HCEC 1CT (cell line): ENCODE measurements around the gene ARHGEF9.

Experiments
- DNase-seq: peaks from one replicate; pipeline ENCODE4 v3.0.0-alpha.2; 2017

The ARHGEF9 gene

DNA sequence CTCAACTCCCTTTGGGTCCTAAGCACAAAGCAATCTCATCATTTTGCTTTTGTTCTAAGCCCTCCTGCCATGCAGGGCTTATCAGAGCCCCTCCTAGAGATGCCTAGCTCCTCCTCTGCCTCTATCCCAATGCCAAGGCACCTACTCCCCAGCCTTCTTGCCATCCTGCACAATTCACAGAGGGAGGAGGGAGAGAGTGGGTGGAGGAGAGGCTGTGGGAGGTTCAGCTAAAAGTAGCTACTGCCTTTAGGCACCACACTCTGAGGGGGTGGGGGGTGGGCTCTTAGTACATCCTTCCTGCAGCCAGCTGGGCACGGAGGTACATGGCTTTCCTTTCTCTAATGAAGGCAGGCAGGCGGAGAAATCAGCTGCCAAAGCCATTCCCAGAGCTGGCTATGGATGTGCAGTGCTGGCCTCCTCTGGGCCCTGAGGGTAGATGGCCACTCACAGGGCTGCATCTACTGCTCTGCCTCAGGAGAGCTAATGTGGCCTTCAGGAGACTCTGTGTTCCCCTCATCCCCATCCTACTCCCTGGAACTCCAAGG is 40.1 kb downstream of the ARHGEF9 start:
- no peak for DNase-seq

DNA sequence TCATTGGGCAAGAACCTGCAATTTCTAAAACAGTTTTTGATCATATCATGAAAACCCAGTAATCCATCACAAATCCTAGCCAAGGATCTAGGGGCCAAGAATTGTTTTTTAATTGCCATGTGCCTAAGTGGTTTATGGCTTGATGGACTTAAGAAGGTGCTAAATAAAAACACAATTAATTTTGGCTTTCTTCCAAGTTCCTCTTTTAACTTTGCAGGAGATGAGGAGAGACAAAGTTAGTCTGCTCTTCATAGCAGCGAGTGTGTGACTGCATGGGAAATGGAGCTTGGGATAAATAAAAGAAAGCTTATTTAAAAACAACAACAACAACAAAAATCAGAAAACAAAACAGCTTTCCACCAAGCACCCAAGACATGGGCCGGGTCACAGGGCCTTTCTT is 41.4 kb downstream of the ARHGEF9 start:
- no peak for DNase-seq

- DNase-seq: no peak
Observed at GRCh38 chrX:63740382-63740781, 44.6 kb downstream of the ARHGEF9 start.

DNA sequence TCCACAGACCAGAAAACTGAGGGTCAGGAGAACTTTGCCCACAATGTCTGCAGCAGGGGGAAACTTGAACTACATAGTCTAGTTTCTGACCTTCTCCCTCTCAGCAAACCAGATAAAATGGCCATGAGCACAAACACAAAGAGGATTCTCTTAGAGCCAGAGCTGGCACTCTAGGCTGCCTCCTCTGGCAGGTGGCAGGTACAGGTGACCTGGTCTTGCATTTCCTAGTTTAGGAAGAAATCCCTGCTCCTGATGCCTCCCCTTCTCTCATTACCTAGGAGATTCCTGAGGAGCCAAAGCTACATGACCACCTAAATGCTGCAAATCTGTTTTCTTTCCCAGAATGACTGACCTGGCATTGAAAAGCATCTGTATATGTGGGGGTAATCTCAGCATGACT is 45.1 kb downstream of the ARHGEF9 start:
- DNase-seq: no peak

DNA sequence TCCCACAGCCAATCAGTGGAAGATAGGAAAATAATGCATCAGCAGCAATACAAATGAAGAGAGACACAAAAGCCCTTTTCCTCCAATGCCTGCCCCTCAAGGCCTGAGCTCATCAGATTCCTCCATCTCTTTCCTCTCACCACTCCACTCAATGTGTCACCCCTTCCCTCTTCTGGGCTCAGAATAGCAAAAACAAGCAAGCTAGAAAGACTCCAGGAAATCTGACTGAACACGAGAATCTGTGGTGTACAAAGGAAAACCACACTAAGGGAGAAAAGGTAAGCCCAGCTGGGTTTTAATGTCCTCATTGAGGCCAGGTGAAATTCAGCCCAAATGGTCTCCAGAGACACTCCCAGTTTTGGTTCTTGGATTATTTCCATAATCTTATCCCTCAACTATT is 46.3 kb downstream of the ARHGEF9 start:
- no peak for DNase-seq

- DNase-seq: no peak
Observed at GRCh38 chrX:63737131-63737921, 47.7 kb downstream of the ARHGEF9 start.

DNA sequence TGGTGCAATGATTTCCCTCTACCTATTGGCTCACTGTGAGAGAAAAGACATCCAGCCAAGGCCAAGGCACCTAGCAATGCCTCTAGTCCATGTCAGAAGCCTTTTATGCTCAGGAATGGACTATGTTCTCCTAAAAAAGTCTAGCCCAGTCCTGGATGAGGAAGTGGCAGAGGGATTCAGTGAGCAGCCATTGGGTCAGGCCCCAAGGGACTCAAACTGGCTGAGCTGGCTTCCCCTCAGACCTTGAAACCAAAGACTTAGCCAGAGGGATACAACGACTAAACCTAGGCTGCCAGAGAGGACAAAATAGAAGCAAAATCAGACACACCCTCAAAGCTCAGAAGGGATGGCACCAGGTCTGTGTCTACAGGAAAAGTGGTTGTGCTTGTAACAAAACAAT is 49.1 kb downstream of the ARHGEF9 start:
- no peak for DNase-seq

DNA sequence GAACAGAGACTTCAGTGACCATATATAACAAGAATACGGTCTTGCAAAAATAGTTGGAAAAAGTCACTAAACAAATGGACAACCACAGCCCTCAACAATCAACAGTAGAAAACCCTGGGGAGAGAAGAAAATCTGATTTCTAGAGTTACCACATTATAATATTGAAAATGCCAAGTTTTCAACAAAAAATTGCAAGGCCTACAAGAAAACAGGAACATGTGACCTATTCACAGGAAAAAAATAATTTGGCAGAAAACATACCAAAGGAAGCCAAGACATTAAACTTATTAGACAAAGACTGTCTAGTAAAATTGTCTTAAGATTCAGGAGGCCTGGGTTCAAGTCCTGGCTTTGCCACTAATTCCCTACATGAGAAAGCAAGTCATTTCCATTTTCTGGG is 64.7 kb downstream of the ARHGEF9 start:
- DNase-seq: no peak

DNA sequence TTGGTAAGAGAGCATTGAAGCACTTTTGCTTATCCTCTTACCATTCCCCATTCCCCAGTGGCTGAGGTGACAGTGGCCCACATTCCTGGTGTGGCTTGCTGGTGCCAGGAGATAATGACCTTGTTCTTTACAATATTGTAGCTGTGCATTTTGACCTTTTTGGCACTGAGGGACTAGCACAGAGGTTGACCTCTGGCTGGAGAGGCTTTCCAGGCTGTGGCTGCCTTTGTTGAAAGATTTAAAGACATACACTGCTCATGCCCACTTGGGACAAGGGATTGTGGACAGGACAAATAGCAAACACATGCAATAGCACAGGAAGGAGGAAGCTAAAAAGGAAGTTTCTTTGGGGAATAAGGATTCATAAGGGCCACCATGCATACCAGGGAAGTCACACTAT is 65.4 kb downstream of the ARHGEF9 start:
- no peak for DNase-seq

DNA sequence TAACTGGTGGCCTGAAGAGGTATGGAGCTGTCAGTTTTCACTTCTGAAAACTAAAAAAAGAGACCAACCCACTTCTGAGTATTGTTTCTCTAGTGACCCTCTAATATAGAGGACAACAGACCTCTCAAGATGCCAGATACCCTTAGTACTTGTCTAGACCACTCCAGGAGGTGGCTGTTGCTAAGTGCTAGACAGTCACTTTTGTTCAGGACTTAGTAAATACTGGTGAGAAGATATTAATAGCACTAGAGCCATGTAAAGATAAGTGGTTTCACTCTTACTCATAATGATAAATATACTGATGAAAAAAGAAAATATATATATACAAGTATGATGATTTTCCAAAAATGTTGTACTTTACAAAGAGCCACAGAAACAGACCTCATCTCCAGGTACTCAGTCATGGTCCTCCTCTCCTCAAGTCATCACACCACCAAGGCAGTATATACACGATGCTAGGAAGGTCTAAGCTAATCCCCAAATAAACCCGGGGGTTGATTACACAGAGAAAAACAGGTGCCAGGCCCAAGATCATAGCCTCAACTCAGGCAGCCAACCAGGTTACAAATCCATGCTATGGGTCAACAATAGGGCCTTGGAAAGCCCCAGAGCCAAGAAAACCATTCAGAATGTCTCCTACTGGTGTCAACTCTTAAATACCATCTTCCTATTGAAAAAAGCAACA is 66.9 kb downstream of the ARHGEF9 start:
- DNase-seq: no peak

GRCh38 chrX:63713526-63713925 is 71.5 kb downstream of the ARHGEF9 start:
- DNase-seq: no peak

GRCh38 chrX:63708801-63709200 is 76.2 kb downstream of the ARHGEF9 start:
- DNase-seq: no peak

- DNase-seq: no peak
Observed at GRCh38 chrX:63702556-63702955, 82.5 kb downstream of the ARHGEF9 start.

- peak; percentile 38 for DNase-seq
Observed at GRCh38 chrX:63686878-63687714, 97.9 kb downstream of the ARHGEF9 start.

DNA sequence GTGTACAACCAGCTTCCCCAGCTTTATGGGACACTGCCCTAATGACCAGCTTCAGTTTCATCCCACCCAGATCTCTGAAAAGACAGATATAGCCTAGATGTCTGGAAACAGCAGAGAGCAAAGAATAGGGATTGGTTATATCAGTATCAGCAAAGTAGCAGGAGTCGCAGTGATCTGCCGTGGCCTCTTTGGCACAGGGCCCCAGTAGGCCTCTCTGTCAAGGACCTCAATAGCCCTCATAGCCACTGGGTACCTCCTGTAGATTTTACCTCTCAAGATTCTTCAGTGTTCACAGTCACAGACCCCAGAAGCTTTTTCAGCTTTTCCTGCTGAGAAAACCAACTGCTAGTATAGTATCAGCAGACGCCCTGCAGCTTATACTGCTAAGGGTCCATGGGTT is 104.6 kb downstream of the ARHGEF9 start:
- DNase-seq: no peak

- DNase-seq: no peak
Observed at GRCh38 chrX:63679432-63679831, 105.6 kb downstream of the ARHGEF9 start.

- no peak for DNase-seq
Observed at GRCh38 chrX:63675716-63676115, 109.3 kb downstream of the ARHGEF9 start.

DNA sequence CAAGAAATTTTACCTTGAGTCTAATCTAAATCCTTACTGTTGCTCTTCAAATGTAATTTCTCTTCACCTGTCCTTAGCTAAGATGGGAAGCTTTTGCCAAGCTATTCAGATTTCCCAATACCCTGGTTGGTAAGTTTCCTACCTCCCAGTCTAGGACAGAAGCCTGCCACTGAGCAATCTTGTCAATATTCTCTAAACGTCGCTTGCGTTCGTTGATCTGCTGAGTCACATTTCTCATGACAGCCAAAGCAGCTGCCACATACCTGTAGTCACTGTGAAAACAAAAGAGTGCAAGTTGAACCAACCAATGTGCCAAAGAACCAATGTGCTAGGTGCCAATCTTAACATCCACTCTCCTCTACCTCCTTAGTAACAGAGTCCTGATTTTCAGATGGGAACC is 111.1 kb downstream of the ARHGEF9 start:
- no peak for DNase-seq

DNA sequence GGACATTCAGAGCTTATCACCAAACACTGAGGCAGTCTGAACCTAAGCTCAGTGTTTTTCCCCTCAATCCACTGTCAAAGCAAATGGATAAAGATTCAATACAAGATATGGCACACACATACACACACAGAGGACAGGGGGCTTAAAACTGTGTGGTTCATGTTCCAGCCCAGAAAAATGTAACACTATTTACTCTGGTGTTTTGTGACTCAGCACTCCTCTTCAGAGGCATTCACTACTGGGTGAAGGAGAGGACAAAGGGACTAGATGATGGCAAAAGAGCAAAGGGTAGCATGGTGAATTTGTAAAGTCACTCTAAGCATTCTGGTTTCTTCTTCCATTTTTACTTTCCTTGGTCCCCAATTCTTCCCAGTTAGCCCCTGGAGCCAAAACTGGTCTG is 120.3 kb downstream of the ARHGEF9 start:
- DNase-seq: no peak

DNA sequence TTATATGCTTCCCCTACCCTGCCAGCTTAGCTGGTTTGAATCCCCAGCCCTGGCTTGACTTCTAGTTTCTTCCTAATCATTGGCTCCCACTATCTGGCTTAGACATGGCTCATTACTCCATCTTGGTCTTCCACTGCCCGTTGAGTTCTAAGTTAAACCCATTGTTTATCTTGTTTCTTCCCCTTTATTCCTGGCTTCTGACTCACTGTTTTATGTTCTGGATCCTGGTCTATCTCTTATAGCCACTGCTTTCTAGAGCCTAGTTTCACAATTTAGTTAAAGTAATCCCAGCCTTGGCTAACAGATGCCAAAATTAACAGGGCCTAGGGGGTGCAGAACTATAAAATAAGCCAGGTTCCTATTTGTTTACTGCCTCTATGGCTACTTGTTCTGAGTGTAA is 120.9 kb downstream of the ARHGEF9 start:
- DNase-seq: peak; percentile 44

DNA sequence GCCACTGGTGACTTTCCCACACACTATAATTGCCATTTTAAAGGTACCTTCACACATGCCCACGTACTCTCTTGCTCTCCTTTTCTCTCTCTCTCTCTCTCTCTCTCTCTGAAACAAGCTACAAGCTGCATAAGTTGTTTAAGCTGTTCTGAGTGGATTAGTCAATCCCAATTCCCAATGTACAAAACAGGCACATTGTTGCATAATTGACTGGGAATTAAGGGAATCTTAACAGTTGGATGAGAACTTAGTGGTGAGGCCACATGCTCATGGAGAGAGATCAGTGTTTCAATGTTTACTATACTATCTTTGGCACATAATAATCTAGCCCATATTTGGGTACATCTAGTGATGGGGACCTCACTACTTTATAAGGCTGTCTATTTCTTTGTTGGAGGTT is 123.3 kb downstream of the ARHGEF9 start:
- DNase-seq: no peak

- DNase-seq: peak; percentile 13
Observed at GRCh38 chrX:63658920-63659319, 126.1 kb downstream of the ARHGEF9 start.

- DNase-seq: peak; percentile 75
Observed at GRCh38 chrX:63657821-63658220, 127.2 kb downstream of the ARHGEF9 start.
